Peyer's patch (tissue), 4 donors: Measurements from ENCODE around the gene SCAMP4.

ENCODE experiments used
- CTCF ChIP-seq, 6 experiments: fragments of 450-650 bp in 4 of 6; fragments of 200-600 bp in 2 of 6; sonication (generic) in 1 of 6; IDR thresholded peaks; one replicate each; pipeline ENCODE4 v1.5.1; 2017 to 2019; ENCODE audit warnings: antibody characterized with exemption in 6 of 6, mild to moderate bottlenecking in 3 of 6, moderate library complexity in 1 of 6
- POLR2A ChIP-seq, 2 donors: fragments of 450-650 bp; IDR thresholded peaks; one replicate each; pipeline ENCODE4 v1.5.1; 2017; ENCODE audit warnings: antibody characterized with exemption in 2 of 2, mild to moderate bottlenecking in 2 of 2, moderate library complexity in 2 of 2

- TF ChIP-seq CTCF (IDR thresholded peaks at IDR 0.05) (no peak), POLR2A (IDR thresholded peaks at IDR 0.05) (no peak)
These were observed 5.0 kb downstream of the SCAMP4 start for GRCh38 chr19:1910177-1910576.
